PC-3 (cell line): ENCODE data around the gene CDK11A. TPM values are rescaled to one million over a fixed set of nuclear protein-coding genes. Genes with fewer than 3 reads are reported as not detected.
"Not testable (repeated sequence)": the region's sequence is repeated elsewhere in the genome, so short reads cannot be mapped to it uniquely, and the experiment has no call there.

ENCODE experiments used
- ATAC-seq: fragments of 200-7000 bp; cut with Tn5 transposase; 2 replicates; pipeline ENCODE4 v1.9.1; 2020; ENCODE audit warnings: mild to moderate bottlenecking, moderate library complexity
- BruUV-seq: library from RNA; stranded (reverse); fragments of 400-500 nt; replicated peaks from 2 replicates; lab custom pipeline; 2021; lab: Mats Ljungman, UMichigan
- CTCF ChIA-PET: fragments of 300-600 bp; sonication (Branson Sonifier 250); formaldehyde crosslinking; loops from one replicate; lab custom pipeline; 2022; ENCODE audit warnings: antibody characterized with exemption; lab: Charles Lee
- POLR2A ChIA-PET: fragments of 300-600 bp; sonication (Branson Sonifier 250); formaldehyde crosslinking; loops from one replicate; lab custom pipeline; 2022; ENCODE audit warnings: antibody characterized with exemption; ENCODE audit not compliant: unreplicated experiment; lab: Charles Lee
- DNase-seq: peaks from one replicate; pipeline ENCODE4 v3.0.0-alpha.2; 2015
- H2AFZ ChIP-seq: fragments of 300-600 bp; sonication (generic); 2 replicates; pipeline ENCODE4 v1.6.0; 2016; ENCODE audit warnings: antibody characterized with exemption, low read length
- H3F3A ChIP-seq: fragments of 300-600 bp; sonication (generic); one replicate; pipeline ENCODE4 v1.6.0; 2017; ENCODE audit warnings: antibody characterized with exemption, low read length, control low read depth, mild to moderate bottlenecking; ENCODE audit not compliant: unreplicated experiment
- H3K27ac ChIP-seq: fragments of 300-600 bp; sonication (generic); 2 replicates; pipeline ENCODE4 v1.5.1; 2016; ENCODE audit warnings: mild to moderate bottlenecking, low read length
- H3K27me3 ChIP-seq: fragments of 300-600 bp; sonication (generic); 2 replicates; pipeline ENCODE4 v1.6.1; 2016; ENCODE audit warnings: low read length, mixed read lengths
- H3K36me3 ChIP-seq: fragments of 300-600 bp; sonication (generic); 2 replicates; pipeline ENCODE4 v1.6.1; 2016; ENCODE audit warnings: low read depth, mixed run types, low read length, mixed read lengths
- H3K4me1 ChIP-seq: fragments of 300-600 bp; sonication (generic); 2 replicates; pipeline ENCODE4 v1.5.1; 2016; ENCODE audit warnings: low read length; ENCODE audit not compliant: insufficient read depth
- H3K4me2 ChIP-seq: fragments of 300-600 bp; sonication (generic); 2 replicates; pipeline ENCODE4 v1.6.0; 2016; ENCODE audit warnings: low read length
- H3K4me3 ChIP-seq: fragments of 300-600 bp; sonication (generic); 2 replicates; pipeline ENCODE4 v1.5.1; 2016; ENCODE audit warnings: mild to moderate bottlenecking, low read length, mixed read lengths
- H3K79me2 ChIP-seq: fragments of 300-600 bp; sonication (generic); 2 replicates; pipeline ENCODE4 v1.6.1; 2017; ENCODE audit warnings: low read length, mixed read lengths
- H3K9ac ChIP-seq: fragments of 300-600 bp; sonication (generic); 2 replicates; pipeline ENCODE4 v1.6.0; 2016; ENCODE audit warnings: mild to moderate bottlenecking, low read length
- H3K9me2 ChIP-seq: fragments of 300-600 bp; sonication (generic); replicated peaks from 2 replicates; pipeline ENCODE4 v1.6.1; 2016; ENCODE audit warnings: mixed run types, low read length, mixed read lengths
- H3K9me3 ChIP-seq: fragments of 300-600 bp; sonication (generic); 2 replicates; pipeline ENCODE4 v1.6.1; 2016; ENCODE audit warnings: low read length, mixed read lengths
- H4K20me1 ChIP-seq: fragments of 300-600 bp; sonication (generic); 2 replicates; pipeline ENCODE4 v1.6.1; 2016; ENCODE audit warnings: low read length, mixed read lengths
- EZH2 ChIP-seq: fragments of 300-600 bp; sonication (generic); IDR thresholded peaks from one replicate; pipeline ENCODE4 v1.6.1; 2017; ENCODE audit warnings: antibody characterized with exemption, mild to moderate bottlenecking, low read length; ENCODE audit not compliant: unreplicated experiment
- EZH2phosphoT487 ChIP-seq: fragments of 300-600 bp; sonication (generic); IDR thresholded peaks from 2 replicates; pipeline ENCODE4 v1.6.1; 2018; ENCODE audit warnings: mild to moderate bottlenecking, antibody characterized with exemption, low read length, borderline replicate concordance
- intact Hi-C: fragments of 100-400 bp; cut with micrococcal nuclease; formaldehyde crosslinking; loops from 2 replicates; pipeline ENCODE4 v1.9.0; 2023
- total RNA-seq: library from RNA; depleted of rRNA; stranded (reverse); fragments of >200 nt; gene quantifications from 2 replicates; pipeline ENCODE4 v1.2.3, GENCODE V29; 2014
- TF ChIP-seq, protein P1 (sequence below): fragments of 300-600 bp; sonication (generic); conservative IDR thresholded peaks from 2 replicates; pipeline ENCODE4 v1.5.1; 2017; ENCODE audit warnings: antibody characterized with exemption, low read depth, mild to moderate bottlenecking, low read length

Gene CDK11A
- total RNA-seq, 1 experiment from 2014 or later: 11.6 TPM

DNA sequence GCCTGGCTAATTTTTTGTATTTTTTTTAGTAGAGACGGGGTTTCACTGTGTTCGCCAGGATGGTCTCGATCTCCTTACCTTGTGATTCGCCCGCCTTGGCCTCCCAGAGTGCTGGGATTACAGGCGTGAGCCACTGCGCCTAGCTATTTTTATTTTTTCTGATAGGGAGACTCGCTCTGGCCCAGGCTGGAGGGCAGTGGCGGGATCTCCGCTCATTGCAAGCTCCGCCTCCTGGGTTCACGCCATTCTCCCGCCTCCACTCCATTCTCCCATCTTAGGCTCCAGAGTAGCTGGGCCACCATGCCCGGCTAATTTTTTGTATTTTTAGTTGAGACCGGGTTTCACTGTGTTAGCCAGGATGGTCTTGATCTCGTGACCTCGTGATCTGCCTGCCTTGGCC is 1.9 kb upstream of the CDK11A start:
- H4K20me1 ChIP-seq, H3F3A ChIP-seq, H3K9me3 ChIP-seq, H3K79me2 ChIP-seq, H2AFZ ChIP-seq, CTCF ChIA-PET, BruUV-seq, POLR2A ChIA-PET, H3K4me3 ChIP-seq, intact Hi-C loops, H3K27ac ChIP-seq, H3K36me3 ChIP-seq, H3K27me3 ChIP-seq, H3K4me1 ChIP-seq, DNase-seq, H3K9ac ChIP-seq, H3K4me2 ChIP-seq, ATAC-seq, H3K9me2 ChIP-seq: not testable (repeated sequence)

DNA sequence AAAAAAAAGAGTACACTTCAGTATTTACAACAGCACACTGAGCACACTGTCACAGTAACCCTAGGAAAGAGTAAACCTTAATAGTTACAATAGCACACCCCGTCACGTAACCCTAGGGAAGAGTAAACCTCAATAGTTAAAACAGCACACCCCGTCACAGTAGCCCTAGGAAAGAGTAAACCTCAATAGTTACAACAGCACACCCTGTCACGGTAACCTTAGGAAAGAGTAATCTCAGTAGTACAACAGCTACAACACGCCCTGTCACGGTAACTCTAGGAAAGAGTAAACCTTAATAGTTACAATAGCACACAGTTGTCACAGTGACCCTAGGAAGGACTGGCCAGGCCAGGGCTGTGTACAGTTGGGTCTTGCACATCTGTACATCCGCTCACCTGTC is 3.0 kb downstream of the CDK11A start:
- ATAC-seq (no peak), DNase-seq (no peak)
- intact Hi-C loops: no loop called here
- TF ChIP-seq EZH2: no peak
- no peak for TF ChIP-seq EZH2phosphoT487
- TF ChIP-seq, protein P1, sequence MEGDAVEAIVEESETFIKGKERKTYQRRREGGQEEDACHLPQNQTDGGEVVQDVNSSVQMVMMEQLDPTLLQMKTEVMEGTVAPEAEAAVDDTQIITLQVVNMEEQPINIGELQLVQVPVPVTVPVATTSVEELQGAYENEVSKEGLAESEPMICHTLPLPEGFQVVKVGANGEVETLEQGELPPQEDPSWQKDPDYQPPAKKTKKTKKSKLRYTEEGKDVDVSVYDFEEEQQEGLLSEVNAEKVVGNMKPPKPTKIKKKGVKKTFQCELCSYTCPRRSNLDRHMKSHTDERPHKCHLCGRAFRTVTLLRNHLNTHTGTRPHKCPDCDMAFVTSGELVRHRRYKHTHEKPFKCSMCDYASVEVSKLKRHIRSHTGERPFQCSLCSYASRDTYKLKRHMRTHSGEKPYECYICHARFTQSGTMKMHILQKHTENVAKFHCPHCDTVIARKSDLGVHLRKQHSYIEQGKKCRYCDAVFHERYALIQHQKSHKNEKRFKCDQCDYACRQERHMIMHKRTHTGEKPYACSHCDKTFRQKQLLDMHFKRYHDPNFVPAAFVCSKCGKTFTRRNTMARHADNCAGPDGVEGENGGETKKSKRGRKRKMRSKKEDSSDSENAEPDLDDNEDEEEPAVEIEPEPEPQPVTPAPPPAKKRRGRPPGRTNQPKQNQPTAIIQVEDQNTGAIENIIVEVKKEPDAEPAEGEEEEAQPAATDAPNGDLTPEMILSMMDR: no peak
- no peak overlapping the region for H3K4me3 ChIP-seq
- H3K4me2 ChIP-seq: no peak overlapping the region
- H3K4me1 ChIP-seq: no peaks in the 10 kb centered on the region
- H3K79me2 ChIP-seq: 0 out of 2 replicates have a peak, but pooled peaks cover 3% of the 10 kb centered on the region
- H3K27ac ChIP-seq: no peak overlapping the region
- no peaks in the 10 kb centered on the region for H3K36me3 ChIP-seq
- no peaks in the 10 kb centered on the region for H3K27me3 ChIP-seq
- ChIA-PET CTCF (no interaction called here), POLR2A (no interaction called here)
- no TSS peak for BruUV-seq
- no peak overlapping the region for H3K9ac ChIP-seq
- no peaks in the 10 kb centered on the region for H3K9me3 ChIP-seq
- no peaks in the 10 kb centered on the region for H3K9me2 ChIP-seq
- no peaks in the 10 kb centered on the region for H3F3A ChIP-seq
- H2AFZ ChIP-seq: no peak overlapping the region
- no peaks in the 10 kb centered on the region for H4K20me1 ChIP-seq

DNA sequence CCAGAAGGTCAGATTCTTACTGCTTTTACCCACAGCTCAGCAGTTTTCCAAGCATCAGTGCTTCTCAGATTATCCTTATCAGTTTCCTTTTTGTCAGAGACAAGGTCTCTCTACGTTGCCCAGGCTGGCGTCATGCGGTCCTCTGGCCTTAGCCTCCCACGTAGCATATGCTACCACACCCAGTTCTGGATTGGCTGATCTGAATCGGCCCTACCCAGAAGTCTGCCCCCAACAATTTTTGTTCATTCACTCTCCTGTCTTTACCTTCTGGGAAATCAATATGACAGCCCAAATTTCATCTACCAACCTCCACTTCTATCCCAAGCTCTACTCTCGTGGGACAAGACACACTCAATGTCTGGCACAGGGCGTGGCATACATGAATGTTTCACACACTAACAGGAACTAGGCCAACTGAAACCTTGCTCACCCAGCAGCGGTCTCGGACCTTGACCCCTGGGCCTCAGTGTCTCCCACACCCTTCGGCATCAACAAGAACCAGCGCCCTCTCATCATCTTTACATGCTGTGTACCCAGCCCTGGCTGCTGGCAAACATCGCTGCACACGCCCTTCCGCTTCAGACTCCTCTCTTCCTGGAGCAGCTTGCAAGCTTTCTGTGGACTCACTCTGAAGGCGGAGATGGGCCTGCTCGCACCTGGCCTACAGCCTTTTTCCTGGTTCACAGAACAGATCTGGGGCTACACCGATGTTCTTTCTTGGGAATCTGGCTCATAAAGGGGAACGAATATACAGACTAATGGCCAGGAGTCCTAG is 8.9 kb downstream of the CDK11A start:
- POLR2A ChIA-PET, intact Hi-C loops, H3K79me2 ChIP-seq, H3F3A ChIP-seq, BruUV-seq, DNase-seq, H3K9ac ChIP-seq, H3K9me3 ChIP-seq, H4K20me1 ChIP-seq, H3K4me3 ChIP-seq, H3K36me3 ChIP-seq, H3K27ac ChIP-seq, H3K4me1 ChIP-seq, H3K27me3 ChIP-seq, H3K9me2 ChIP-seq, ATAC-seq, H3K4me2 ChIP-seq, CTCF ChIA-PET, H2AFZ ChIP-seq: not testable (repeated sequence)

DNA sequence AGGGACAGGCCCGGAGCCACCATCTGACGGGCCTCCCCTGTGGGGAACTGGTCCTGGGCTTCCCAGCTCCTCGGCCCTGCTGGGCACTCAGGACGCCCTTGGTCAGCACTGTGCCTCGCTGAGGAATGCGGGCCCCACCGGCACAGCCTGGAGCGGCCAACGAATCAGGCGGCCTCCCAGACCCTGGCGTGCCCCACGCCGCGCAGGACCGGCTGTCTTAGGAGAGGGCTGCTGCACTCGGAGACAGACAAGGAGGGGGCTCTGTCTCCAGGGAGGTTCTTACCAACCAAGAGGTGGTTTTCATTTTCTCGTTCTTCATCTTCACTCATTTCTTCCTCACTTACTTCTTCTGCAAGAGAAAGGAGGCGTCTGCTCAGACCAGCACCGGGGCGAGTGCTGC is 16.3 kb downstream of the CDK11A start:
- H3K9me2 ChIP-seq, H3K36me3 ChIP-seq, BruUV-seq, POLR2A ChIA-PET, H3F3A ChIP-seq, H3K9ac ChIP-seq, H3K4me2 ChIP-seq, H3K4me1 ChIP-seq, DNase-seq, H4K20me1 ChIP-seq, H3K4me3 ChIP-seq, H3K9me3 ChIP-seq, intact Hi-C loops, H3K27ac ChIP-seq, H2AFZ ChIP-seq, ATAC-seq, H3K79me2 ChIP-seq, H3K27me3 ChIP-seq, CTCF ChIA-PET: not testable (repeated sequence)

DNA sequence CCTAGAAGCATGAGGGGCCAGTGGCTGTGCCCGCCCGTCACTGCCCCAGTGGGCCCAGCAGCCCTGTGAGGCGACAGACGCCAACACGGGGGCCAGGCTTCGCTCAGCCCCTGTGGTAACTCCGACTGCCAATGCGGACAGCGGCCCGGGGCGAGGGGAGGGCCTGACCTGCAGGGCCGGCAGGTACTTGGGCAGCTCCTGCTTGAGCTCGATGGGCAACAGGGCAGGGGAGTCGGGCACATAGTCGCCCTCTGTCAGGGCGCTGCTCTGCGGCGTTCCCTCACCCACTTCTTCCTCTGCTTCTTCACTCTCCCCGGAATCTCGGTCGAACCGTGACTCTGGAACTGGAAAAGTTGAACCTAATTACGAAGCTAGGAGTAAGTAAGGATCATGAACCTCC is 16.9 kb downstream of the CDK11A start:
- ATAC-seq, DNase-seq, H3F3A ChIP-seq, H2AFZ ChIP-seq, H3K4me3 ChIP-seq, H3K36me3 ChIP-seq, H3K9ac ChIP-seq, intact Hi-C loops, H3K9me2 ChIP-seq, CTCF ChIA-PET, H3K27ac ChIP-seq, H3K4me1 ChIP-seq, BruUV-seq, H4K20me1 ChIP-seq, POLR2A ChIA-PET, H3K9me3 ChIP-seq, H3K79me2 ChIP-seq, H3K27me3 ChIP-seq, H3K4me2 ChIP-seq: not testable (repeated sequence)

DNA sequence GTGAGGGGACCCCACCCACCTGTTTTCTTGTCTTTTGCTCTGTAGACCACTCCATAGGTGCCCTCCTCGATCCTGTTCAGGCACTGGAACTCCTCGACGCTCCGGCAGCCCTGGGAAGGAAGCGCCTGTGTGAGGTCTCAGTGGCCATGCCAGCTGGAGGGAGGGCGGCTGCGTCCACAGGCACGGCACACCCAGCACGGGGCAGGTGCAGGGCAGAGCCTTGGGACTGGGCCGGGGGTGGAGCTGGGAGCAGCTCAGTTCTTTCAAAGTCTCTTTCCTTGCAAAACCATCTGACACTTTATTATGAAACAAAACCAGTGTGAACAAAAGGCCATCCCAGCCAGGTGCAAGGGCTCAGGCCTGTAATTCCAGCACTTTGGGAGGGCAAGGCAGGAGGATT is 18.5 kb downstream of the CDK11A start:
- ATAC-seq, H3K9me3 ChIP-seq, H3K9me2 ChIP-seq, H3K4me1 ChIP-seq, H3K9ac ChIP-seq, H4K20me1 ChIP-seq, H2AFZ ChIP-seq, H3K4me2 ChIP-seq, CTCF ChIA-PET, H3K36me3 ChIP-seq, intact Hi-C loops, POLR2A ChIA-PET, H3K4me3 ChIP-seq, BruUV-seq, H3K27me3 ChIP-seq, H3F3A ChIP-seq, H3K27ac ChIP-seq, H3K79me2 ChIP-seq, DNase-seq: not testable (repeated sequence)
